H9 (cell line): ENCODE measurements around the gene KRT80. TPM values are rescaled to one million over a fixed set of nuclear protein-coding genes. Genes with fewer than 3 reads are reported as not detected.

Experiments used
- DNase-seq: peaks from one replicate; pipeline ENCODE4 v3.0.0-alpha.2; 2017
- H2AFZ ChIP-seq: one replicate; pipeline ENCODE4 v1.6.1; 2013; ENCODE audit warnings: mild to moderate bottlenecking, low read length, control low read depth, moderate library complexity
- H2AK5ac ChIP-seq: 2 replicates; pipeline ENCODE4 v1.6.1; 2013; ENCODE audit warnings: low read length, control low read depth, mixed read lengths; ENCODE audit not compliant: insufficient read length
- H2BK120ac ChIP-seq: one replicate; pipeline ENCODE4 v1.6.1; 2013; ENCODE audit warnings: low read depth, mild to moderate bottlenecking, low read length, control low read depth, inconsistent platforms; ENCODE audit not compliant: poor library complexity, severe bottlenecking
- H2BK12ac ChIP-seq: 2 replicates; pipeline ENCODE4 v1.6.1; 2013; ENCODE audit warnings: low read length, control low read depth, mixed read lengths, low read depth; ENCODE audit not compliant: insufficient read length
- H2BK15ac ChIP-seq: 2 replicates; pipeline ENCODE4 v1.6.1; 2013; ENCODE audit warnings: low read depth, low read length, control low read depth
- H2BK20ac ChIP-seq: one replicate; pipeline ENCODE4 v1.6.1; 2013; ENCODE audit warnings: low read depth, mild to moderate bottlenecking, low read length, control low read depth, inconsistent platforms; ENCODE audit not compliant: poor library complexity, severe bottlenecking
- H2BK5ac ChIP-seq: 2 replicates; pipeline ENCODE4 v1.6.1; 2013; ENCODE audit warnings: low read length, control low read depth, mixed read lengths; ENCODE audit not compliant: insufficient read length
- H3K14ac ChIP-seq: 2 replicates; pipeline ENCODE4 v1.6.1; 2013; ENCODE audit warnings: low read length, control low read depth; ENCODE audit not compliant: insufficient read depth
- H3K18ac ChIP-seq: 2 replicates; pipeline ENCODE4 v1.6.1; 2013; ENCODE audit warnings: low read depth, mild to moderate bottlenecking, mixed read lengths, low read length, control low read depth; ENCODE audit not compliant: insufficient read length
- H3K23ac ChIP-seq: 2 replicates; pipeline ENCODE4 v1.6.1; 2013; ENCODE audit warnings: low read length, control low read depth, mixed read lengths, low read depth; ENCODE audit not compliant: insufficient read length
- H3K23me2 ChIP-seq: 2 replicates; pipeline ENCODE4 v1.6.1; 2013; ENCODE audit warnings: low read depth, mild to moderate bottlenecking, mixed read lengths, low read length, control low read depth; ENCODE audit not compliant: insufficient read length, poor library complexity, severe bottlenecking
- H3K27ac ChIP-seq: 2 replicates; pipeline ENCODE4 v1.5.1; 2013; ENCODE audit warnings: low read length, control low read depth, mixed read lengths, low read depth; ENCODE audit not compliant: insufficient read length
- H3K27me3 ChIP-seq: 2 replicates; pipeline ENCODE4 v1.6.1; 2013; ENCODE audit warnings: low read length, control low read depth, inconsistent platforms; ENCODE audit not compliant: insufficient read depth
- H3K4ac ChIP-seq: 2 replicates; pipeline ENCODE4 v1.6.1; 2013; ENCODE audit warnings: low read depth, mild to moderate bottlenecking, control low read depth, inconsistent platforms, low read length, moderate library complexity
- H3K4me1 ChIP-seq: 2 replicates; pipeline ENCODE4 v1.6.1; 2013; ENCODE audit warnings: low read length, control low read depth, inconsistent platforms; ENCODE audit not compliant: insufficient read depth
- H3K4me2 ChIP-seq: 2 replicates; pipeline ENCODE4 v1.6.1; 2013; ENCODE audit warnings: low read length, control low read depth, mixed read lengths; ENCODE audit not compliant: insufficient read length, insufficient read depth
- H3K56ac ChIP-seq: 2 replicates; pipeline ENCODE4 v1.6.1; 2013; ENCODE audit warnings: low read depth, mild to moderate bottlenecking, mixed read lengths, low read length, control low read depth; ENCODE audit not compliant: insufficient read length
- H3K79me1 ChIP-seq: 2 replicates; pipeline ENCODE4 v1.6.1; 2013; ENCODE audit warnings: low read depth, mild to moderate bottlenecking, moderate library complexity, low read length, control low read depth, inconsistent platforms; ENCODE audit not compliant: insufficient read depth, poor library complexity, severe bottlenecking
- H3K79me2 ChIP-seq: 2 replicates; pipeline ENCODE4 v1.6.1; 2013; ENCODE audit warnings: low read length, control low read depth, inconsistent platforms; ENCODE audit not compliant: insufficient read depth
- H3K9ac ChIP-seq: 2 replicates; pipeline ENCODE4 v1.6.1; 2013; ENCODE audit warnings: low read length, control low read depth, mixed read lengths; ENCODE audit not compliant: insufficient read length; ENCODE audit errors: extremely low read depth
- H3K9me3 ChIP-seq: one replicate; pipeline ENCODE4 v1.6.1; 2013; ENCODE audit warnings: low read depth, low read length, inconsistent platforms; ENCODE audit not compliant: control insufficient read depth
- H3T11ph ChIP-seq: one replicate; pipeline ENCODE4 v1.6.1; 2013; ENCODE audit warnings: mild to moderate bottlenecking, low read length, control low read depth, inconsistent platforms
- H4K20me1 ChIP-seq: one replicate; pipeline ENCODE4 v1.6.1; 2013; ENCODE audit not compliant: control insufficient read depth, insufficient read length, insufficient read depth
- H4K5ac ChIP-seq: 2 replicates; pipeline ENCODE4 v1.6.1; 2013; ENCODE audit warnings: low read depth, mild to moderate bottlenecking, mixed read lengths, low read length, control low read depth; ENCODE audit not compliant: insufficient read length
- H4K8ac ChIP-seq: replicated peaks from 2 replicates; pipeline ENCODE4 v1.6.1; 2013; ENCODE audit warnings: low read length, control low read depth, mixed read lengths, low read depth; ENCODE audit not compliant: insufficient read length
- H4K91ac ChIP-seq: 2 replicates; pipeline ENCODE4 v1.6.1; 2013; ENCODE audit warnings: low read depth, mild to moderate bottlenecking, moderate library complexity, mixed read lengths, low read length, control low read depth; ENCODE audit not compliant: insufficient read length
- H3K27ac Mint-ChIP-seq, 3 experiments: 2 replicates in 2 of 3; 3 replicates in 1 of 3; pipeline ENCODE4 v1.8.0; 2020 to 2021; ENCODE audit warnings: mixed read lengths in 3 of 3, mild to moderate bottlenecking in 1 of 3, moderate library complexity in 1 of 3
- H3K27me3 Mint-ChIP-seq: 2 replicates; pipeline ENCODE4 v1.8.0; 2021; ENCODE audit warnings: low read depth, mild to moderate bottlenecking, moderate library complexity, mixed read lengths
- H3K36me3 Mint-ChIP-seq, 3 experiments: 2 replicates in 2 of 3; 3 replicates in 1 of 3; pipeline ENCODE4 v1.8.0; 2020 to 2021; ENCODE audit warnings: low read depth in 3 of 3, mixed read lengths in 3 of 3; ENCODE audit not compliant: insufficient read depth in 1 of 3
- H3K4me1 Mint-ChIP-seq, 2 experiments: 2 replicates each; pipeline ENCODE4 v1.8.0; 2020; ENCODE audit warnings: mixed read lengths in 2 of 2
- H3K4me3 Mint-ChIP-seq, 2 experiments: 2 replicates in 1 of 2; 3 replicates in 1 of 2; pipeline ENCODE4 v1.8.0; 2020 to 2021; ENCODE audit warnings: mild to moderate bottlenecking in 2 of 2, mixed read lengths in 2 of 2, moderate library complexity in 1 of 2
- H3K9me3 Mint-ChIP-seq, 2 experiments: 2 replicates in 1 of 2; 3 replicates in 1 of 2; pipeline ENCODE4 v1.8.0; 2020; ENCODE audit warnings: mild to moderate bottlenecking in 2 of 2, mixed read lengths in 2 of 2, moderate library complexity in 1 of 2
- CTCF ChIP-seq: fragments of 200-600 bp; sonication (generic); conservative IDR thresholded peaks from 3 replicates; pipeline ENCODE4 v1.8.0; 2021; ENCODE audit warnings: antibody characterized with exemption, mild to moderate bottlenecking
- whole genome bisulfite sequencing: extraction: QIAGEN DNeasy Blood & Tissue Kit; methylation state at CpG from one replicate; pipeline ENCODE4 v1.1.7; 2013; ENCODE audit warnings: missing lambda C conversion rate, low lambda C conversion rate, mixed read lengths; ENCODE audit not compliant: insufficient read length; ENCODE audit errors: extremely low coverage; 5-methylcytosine and 5-hydroxymethylcytosine counted together
- total RNA-seq: library from RNA; stranded (reverse); gene quantifications from 2 replicates; pipeline ENCODE4 v1.2.1, GENCODE V29; 2021

KRT80 gene
- total RNA-seq, 1 experiment from 2014 or later, result not detected

DNA sequence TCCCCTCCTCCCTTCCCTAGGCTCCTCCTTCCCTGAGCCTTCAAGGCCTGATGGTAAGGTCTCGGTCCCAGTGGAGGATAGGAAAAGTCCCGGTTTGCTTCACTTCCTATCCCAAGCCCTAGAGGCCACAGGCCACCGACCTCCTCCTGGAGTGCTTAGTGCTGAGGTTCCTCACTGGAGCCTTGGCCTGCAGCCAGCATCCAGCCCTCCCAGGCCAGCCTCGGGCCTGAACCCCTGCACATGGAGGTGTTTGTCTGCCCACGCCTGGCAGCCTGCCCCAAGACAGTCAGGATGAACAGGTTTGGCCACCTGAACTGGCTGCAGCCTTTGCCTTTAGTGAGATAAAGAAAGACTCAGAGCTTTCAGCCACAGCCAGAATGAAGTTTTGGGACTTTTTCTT, 25.4 kb upstream of the KRT80 start:
- Histone ChIP-seq H3K9me3 (no peaks in the 10 kb centered on the region), H2AFZ (no peak overlapping the region), H3K23ac (no peak overlapping the region), H3K27me3 (no peaks in the 10 kb centered on the region), H3K56ac (no peak overlapping the region), H3K4me1 (no peaks in the 10 kb centered on the region), H2AK5ac (no peak overlapping the region), H3K79me2 (no peaks in the 10 kb centered on the region), H3K14ac (no peak overlapping the region), H3T11ph (no peak overlapping the region), H3K18ac (no peak overlapping the region), H3K79me1 (no peaks in the 10 kb centered on the region), H2BK15ac (no peak overlapping the region), H2BK5ac (no peak overlapping the region), H4K91ac (no peak overlapping the region), H4K5ac (no peak overlapping the region), H4K8ac (no peak overlapping the region), H3K9ac (no peak overlapping the region), H2BK120ac (no peak overlapping the region), H3K4ac (no peak overlapping the region), H4K20me1 (no peaks in the 10 kb centered on the region), H2BK20ac (no peak overlapping the region), H3K23me2 (no peaks in the 10 kb centered on the region), H3K27ac (no peak overlapping the region), H2BK12ac (no peak overlapping the region), H3K4me2 (no peak overlapping the region)
- no peak overlapping the region for H3K4me3 Mint-ChIP-seq
- H3K9me3 Mint-ChIP-seq, result no peaks in the 10 kb centered on the region
- TF ChIP-seq CTCF, result no peak
- H3K27me3 Mint-ChIP-seq, result peaks cover 13% of the 10 kb centered on the region
- H3K4me1 Mint-ChIP-seq, result peaks cover 4 to 15% of the 10 kb centered on the region in 2 experiments
- H3K27ac Mint-ChIP-seq, result no peak overlapping the region
- no peak for DNase-seq
- no peaks in the 10 kb centered on the region for H3K36me3 Mint-ChIP-seq
- WGBS, result no CpG with 5 or more reads among the region's 5 CpGs
